Skin epidermis (tissue), 12 donors: ENCODE results near the gene KRAS.
A peak's percentile ranks its signal among the peaks of the same experiment; 100 is the strongest.

Experiments
- H3K27ac ChIP-seq, 21 experiments: fragments of 200-600 bp; sonication (generic) in 11 of 21; one replicate each; pipeline ENCODE4 v1.5.0; 2020; ENCODE audit warnings: mild to moderate bottlenecking in 3 of 21, inconsistent platforms in 2 of 21, moderate library complexity in 2 of 21
- H3K4me3 ChIP-seq, 7 experiments: fragments of 200-600 bp; sonication (generic) in 2 of 7; one replicate each; pipeline ENCODE4 v1.5.0; 2020; ENCODE audit warnings: inconsistent platforms in 2 of 7, mild to moderate bottlenecking in 2 of 7, moderate library complexity in 1 of 7

KRAS gene

GRCh38 chr12:25207411-25207810 lies 43.3 kb downstream of the KRAS start:
- no peak overlapping the region for H3K4me3 ChIP-seq
- no peak overlapping the region for H3K27ac ChIP-seq

- H3K27ac ChIP-seq: no peak overlapping the region
- H3K4me3 ChIP-seq: no peak overlapping the region
Observed at GRCh38 chr12:25202137-25202536, 48.6 kb downstream of the KRAS start.

GRCh38 chr12:25200703-25201102 lies 50.0 kb downstream of the KRAS start:
- Histone ChIP-seq H3K27ac (no peak overlapping the region), H3K4me3 (no peak overlapping the region)

GRCh38 chr12:25197608-25198007 lies 53.1 kb downstream of the KRAS start:
- H3K4me3 ChIP-seq: no peak overlapping the region
- H3K27ac ChIP-seq: no peak overlapping the region

- peak within 1 kb of the TSS; percentile 69 to 89 (median 77) for H3K4me3 ChIP-seq
Observed at GRCh38 chr12:25195056-25195971, 55.4 kb downstream of the KRAS start, which contains the start of the genes DNAI7 and ETFRF1. TSS of gene DNAI7 (minus strand) at chr12:25195160. CDS start at chr12:25195078, 82 bp downstream. TSS of gene ETFRF1 (plus strand) at chr12:25195237. CDS start at chr12:25203957, 8,720 bp downstream.

GRCh38 chr12:25194722-25195055 lies 56.0 kb downstream of the KRAS start:
- peak overlapping the region in 19 of 21 experiments; percentile 77 to 95 (median 90) for H3K27ac ChIP-seq
- peak overlapping the region; percentile 69 to 89 (median 77) for H3K4me3 ChIP-seq

More at GRCh38 chr12:25195056-25195971, 55.4 kb downstream of the KRAS start, which contains the start of the genes DNAI7 and ETFRF1:
- peak within 1 kb of the TSS in 20 of 21 experiments; percentile 74 to 95 (median 90) for H3K27ac ChIP-seq

- H3K27ac ChIP-seq: peak overlapping the region in 9 of 21 experiments; percentile 85 to 95 (median 92)
Observed at GRCh38 chr12:25194214-25194613, 56.5 kb downstream of the KRAS start.

GRCh38 chr12:25190793-25191192 lies 59.9 kb downstream of the KRAS start:
- no peak overlapping the region for H3K4me3 ChIP-seq
- H3K27ac ChIP-seq: no peak overlapping the region

More at GRCh38 chr12:25194214-25194613, 56.5 kb downstream of the KRAS start:
- H3K4me3 ChIP-seq: peak overlapping the region in 5 of 7 experiments; percentile 72 to 89 (median 78)

GRCh38 chr12:25189656-25190055 lies 61.1 kb downstream of the KRAS start:
- H3K27ac ChIP-seq: no peak overlapping the region
- no peak overlapping the region for H3K4me3 ChIP-seq

- no peak overlapping the region for H3K4me3 ChIP-seq
- no peak overlapping the region for H3K27ac ChIP-seq
Observed at GRCh38 chr12:25187781-25188180, 62.9 kb downstream of the KRAS start.

- Histone ChIP-seq H3K4me3 (no peak overlapping the region), H3K27ac (no peak overlapping the region)
Observed at GRCh38 chr12:25186788-25187402, 63.8 kb downstream of the KRAS start.

GRCh38 chr12:25186038-25186787 lies 64.5 kb downstream of the KRAS start:
- H3K4me3 ChIP-seq: no peak overlapping the region
- H3K27ac ChIP-seq: no peak overlapping the region

- Histone ChIP-seq H3K4me3 (no peak overlapping the region), H3K27ac (no peak overlapping the region)
Observed at GRCh38 chr12:25184132-25184531, 66.6 kb downstream of the KRAS start.

GRCh38 chr12:25182765-25183164 lies 68.0 kb downstream of the KRAS start:
- no peak overlapping the region for H3K27ac ChIP-seq
- no peak overlapping the region for H3K4me3 ChIP-seq

- Histone ChIP-seq H3K4me3 (no peak overlapping the region), H3K27ac (no peak overlapping the region)
Observed at GRCh38 chr12:25162866-25163265, 87.9 kb downstream of the KRAS start.

GRCh38 chr12:25156061-25156460 lies 94.7 kb downstream of the KRAS start:
- no peak overlapping the region for H3K27ac ChIP-seq
- H3K4me3 ChIP-seq: no peak overlapping the region

- H3K4me3 ChIP-seq: no peak overlapping the region
- peak overlapping the region in 1 of 21 experiments; percentile 7 for H3K27ac ChIP-seq
Observed at GRCh38 chr12:25155022-25155576, 95.6 kb downstream of the KRAS start.
